GM03348 (cell line): ENCODE measurements around the gene GRIK3.
"Not testable (repeated sequence)": the region's sequence is repeated elsewhere in the genome, so short reads cannot be mapped to it uniquely, and the experiment has no call there.

Experiments used
- DNase-seq: peaks from one replicate; pipeline ENCODE4 v3.0.0; 2012; ENCODE audit warnings: low spot score

Gene GRIK3

DNA sequence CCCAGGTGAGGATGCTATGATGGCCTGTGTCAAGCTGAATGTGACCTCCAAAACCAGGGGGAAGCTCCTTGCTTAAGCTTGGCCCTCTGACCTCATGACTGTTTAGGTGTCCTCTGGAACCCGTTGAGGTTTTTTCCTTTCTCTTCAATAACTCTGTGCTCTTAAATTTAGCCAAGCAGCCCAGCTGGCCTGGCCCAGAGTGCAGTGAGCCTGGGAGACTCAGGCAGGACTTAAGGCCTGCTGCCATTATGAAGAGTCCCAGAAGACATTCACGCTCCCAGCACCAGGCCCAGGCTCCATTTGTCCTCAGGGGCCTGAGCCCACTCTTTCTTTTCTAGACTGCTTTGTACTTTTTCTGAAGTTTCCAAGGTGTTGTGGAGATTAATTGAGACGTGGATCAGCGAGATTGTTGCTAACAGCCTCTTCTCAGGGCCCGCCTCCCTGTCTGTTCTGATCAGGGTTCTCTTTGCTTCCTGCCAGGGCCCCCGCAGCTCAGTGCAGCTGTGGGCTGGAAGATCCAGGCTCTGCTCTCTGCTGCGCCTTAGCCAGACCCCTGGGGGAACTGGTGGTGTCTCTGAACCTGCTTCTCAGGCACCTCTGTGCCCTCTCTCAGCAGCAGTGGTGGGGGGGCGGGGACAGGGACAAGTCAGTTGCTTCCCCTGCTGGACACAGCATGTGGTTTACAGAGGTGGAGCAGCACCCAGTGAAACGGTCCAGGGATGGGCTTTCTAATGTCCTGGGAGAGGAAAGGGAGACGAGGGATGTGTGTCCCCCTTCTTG, 124.2 kb downstream of the GRIK3 start:
- no peak for DNase-seq

DNA sequence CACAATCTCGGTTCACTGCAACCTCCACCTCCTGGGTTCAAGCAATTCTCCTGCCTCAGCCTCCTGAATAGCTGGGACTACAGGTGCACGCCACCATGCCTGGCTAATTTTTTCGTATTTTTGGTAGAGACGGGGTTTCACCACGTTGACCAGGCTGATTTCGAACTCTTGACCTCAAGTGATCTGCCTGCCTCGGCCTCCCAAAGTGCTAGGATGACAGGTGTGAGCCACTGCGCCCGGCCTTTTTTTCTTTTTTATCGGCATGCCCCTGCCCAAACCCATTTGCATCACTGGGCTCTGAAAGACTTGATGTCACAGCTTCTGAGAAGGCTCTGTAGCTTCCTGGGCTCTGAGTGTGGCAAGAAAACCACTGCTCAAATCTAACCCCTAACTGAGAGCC, 125.0 kb downstream of the GRIK3 start:
- DNase-seq: not testable (repeated sequence)

DNA sequence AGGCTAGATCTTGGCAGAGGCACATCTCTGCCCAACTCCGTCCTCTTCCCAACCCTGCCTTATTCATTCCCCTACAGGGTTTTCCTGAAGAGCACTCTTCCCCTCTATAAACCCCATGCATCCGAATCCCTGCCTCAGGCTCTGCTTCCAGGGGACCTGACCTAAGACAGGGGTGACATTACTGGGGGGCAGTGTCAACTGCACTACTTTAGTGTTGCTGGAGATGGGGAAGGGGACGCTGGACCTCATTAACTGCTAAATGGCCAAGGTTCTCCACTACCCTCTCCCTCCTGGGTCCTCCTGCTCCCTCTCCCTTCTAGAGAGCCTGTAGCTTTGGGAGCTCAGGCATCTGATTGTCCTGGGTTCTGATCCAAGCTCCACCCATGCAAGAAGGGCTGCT, 126.2 kb downstream of the GRIK3 start:
- no peak for DNase-seq

DNA sequence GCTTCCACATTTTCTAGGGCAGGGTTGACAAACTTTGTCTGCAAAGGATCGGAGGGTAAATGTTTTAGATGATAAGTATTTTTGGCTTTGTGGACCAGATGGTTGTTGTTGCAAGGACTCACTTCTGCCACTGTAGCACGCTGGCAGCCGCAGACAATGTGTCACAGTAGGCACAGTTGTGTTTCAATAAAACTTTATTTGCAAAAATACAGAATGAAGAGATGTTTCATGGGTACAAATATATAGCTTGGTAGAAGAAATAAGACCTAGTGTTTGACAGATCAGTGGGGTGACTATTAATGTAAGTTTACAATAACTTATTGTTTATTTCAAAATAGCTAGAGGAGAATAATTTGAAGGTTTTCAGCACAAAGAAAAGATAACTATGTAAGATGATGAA, 127.8 kb downstream of the GRIK3 start:
- DNase-seq: no peak

DNA sequence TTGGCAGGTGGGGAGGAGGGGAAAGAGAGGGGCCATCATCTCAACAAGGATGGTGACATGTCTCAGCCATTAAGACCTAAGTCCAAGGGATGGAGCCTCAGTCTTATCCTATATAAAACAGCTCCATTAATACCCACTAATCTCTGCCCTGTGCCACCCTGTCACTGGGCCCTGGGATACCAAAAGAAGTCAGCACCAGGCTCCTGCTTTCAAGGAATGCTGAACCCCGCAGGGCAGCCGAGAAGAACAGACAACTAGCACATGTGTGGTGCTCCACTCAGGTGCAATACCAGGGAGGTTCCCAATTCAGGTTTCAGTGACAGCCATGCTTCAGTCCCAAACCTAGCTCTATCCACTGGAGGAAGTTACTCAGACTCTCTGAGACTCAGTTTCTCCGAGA, 128.4 kb downstream of the GRIK3 start:
- no peak for DNase-seq

DNA sequence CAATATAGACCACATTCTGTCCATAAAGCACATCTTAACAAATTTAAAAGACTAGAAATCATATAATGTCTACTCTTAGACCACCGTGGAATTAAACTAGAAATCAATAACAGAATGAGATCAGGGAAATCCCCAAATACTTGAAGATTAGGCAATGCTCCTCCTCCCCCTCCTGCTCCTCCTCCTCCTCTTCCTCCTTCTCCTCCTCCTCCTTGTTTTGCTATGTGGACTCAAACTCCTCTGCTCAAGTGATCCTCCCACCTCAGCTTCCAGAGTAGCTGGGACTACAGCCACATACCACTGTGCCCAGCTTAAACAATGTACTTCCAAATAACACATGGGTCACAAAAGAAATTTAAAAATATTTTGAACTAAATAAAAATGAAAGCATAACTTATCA, 134.2 kb downstream of the GRIK3 start:
- no peak for DNase-seq

DNA sequence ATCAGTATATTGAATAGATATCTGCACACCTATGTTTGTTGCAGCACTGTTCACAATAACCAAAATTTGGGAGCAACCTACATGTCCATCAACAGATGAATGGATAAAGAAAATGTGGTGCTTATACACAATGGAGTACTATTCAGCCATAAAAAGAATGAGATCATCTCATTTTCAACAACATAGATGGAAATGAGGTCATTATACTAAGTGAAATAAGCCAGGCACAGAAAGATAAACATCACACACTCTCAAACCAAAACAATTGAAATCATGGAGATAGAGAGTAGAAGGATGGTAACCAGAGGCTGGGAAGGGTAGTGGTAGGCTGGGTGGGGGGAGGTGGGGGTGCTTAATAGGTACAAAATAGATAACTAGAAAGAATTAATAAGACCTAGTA, 136.5 kb downstream of the GRIK3 start:
- DNase-seq: not testable (repeated sequence)

DNA sequence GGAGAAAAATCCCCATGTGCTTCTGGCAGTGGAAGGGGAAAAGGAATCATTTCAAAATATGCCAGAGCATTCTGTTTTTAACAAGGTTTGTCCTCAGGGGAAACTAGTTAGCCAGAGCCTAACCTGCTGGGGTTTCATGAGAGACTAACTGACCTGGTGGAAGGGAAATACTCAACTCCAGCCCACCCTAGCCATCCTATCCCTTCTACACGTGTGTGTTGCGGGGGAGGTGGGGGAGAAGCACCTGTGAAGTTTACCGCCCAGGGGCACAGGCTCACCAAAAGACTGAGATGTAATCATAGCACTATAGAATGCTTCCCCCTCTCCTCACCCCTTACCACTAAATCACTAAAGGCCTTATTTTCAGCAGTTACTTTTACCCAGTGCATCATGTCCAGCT, 139.5 kb downstream of the GRIK3 start:
- no peak for DNase-seq

DNA sequence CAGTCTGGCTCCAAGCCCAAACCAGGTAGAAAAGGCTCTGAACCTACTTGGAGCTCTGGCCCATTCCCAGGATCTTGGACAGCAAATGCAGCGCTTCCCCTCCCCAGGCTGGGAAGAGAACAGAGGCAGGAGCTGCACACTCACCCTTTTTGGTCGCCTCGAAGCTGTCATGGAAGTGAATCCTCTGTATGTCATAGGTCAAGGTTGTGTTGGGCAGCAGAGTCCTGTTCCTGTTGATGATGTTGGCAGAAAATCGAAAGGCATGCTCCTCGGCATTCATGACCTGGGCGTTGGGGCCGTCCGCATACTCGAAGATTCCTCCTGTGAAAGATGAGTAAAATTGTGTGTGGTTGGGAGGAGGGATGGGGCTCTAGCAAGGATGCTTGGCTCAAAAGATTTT, 143.5 kb downstream of the GRIK3 start:
- no peak for DNase-seq

DNA sequence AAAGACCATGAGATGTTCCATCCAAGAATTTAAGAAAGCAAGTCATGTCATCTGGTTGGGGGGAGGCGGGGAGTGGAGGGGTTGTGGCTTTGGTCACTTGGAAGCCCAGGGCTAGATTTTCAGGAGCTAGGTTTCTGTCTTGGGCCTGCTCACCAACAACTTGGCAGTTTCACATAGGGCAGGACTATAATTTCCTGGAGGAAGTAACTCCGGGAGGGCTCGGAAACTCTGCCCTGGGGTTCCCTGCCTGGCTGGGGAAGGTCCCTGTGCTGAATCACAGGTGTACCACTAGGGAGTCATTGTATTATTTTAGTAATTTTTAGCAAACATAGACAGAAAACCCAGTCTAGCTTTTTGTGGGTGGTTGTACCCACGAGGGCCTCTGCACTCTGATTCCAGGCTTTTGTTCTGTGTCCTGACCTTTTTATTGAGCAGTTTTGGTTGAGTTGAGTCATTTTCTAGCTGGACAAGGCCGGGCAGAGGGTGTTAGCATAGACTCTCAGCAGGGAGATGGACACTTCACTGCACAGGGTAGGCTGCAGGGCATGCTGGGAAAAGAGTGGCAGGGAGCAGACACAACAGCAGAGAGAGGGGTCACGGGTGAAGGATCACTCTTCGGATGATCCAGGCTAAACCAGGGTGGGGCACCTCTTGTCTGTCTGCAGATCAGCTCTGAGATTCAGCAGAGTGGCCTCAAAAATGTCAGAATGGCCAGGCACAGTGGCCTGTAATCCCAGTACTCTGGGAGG, 144.7 kb downstream of the GRIK3 start:
- no peak for DNase-seq

DNA sequence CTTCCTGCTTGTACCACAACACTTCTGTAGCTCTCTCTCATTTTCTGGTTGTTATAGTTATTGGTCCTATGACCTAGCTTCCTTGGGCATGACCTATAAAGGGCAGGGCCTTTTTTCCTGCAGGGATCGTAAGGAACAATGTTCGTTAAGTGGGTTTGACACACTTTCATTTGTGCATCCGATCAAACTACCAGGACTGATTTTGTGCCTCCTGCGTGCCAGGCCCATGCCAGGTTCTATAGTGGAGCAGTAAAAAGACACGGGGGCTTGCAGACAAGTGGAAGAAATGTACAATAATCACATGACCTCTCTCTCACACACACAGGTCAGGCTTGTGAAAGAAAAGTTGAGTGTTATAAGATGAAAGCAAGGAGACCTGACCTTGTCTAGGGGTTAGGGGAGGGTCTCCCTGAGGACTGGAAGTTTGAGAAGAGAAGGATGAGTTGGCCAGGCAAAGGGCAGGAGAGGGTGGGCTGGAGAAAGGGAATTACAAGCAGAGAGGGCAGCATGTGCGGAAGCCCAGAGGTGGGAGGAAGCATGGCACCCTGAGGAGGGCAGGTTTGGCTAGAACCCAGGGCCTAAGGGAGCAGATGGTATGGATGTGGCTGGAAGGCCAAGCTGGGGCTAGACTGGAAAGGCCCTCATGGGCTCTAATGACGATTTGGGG, 145.4 kb downstream of the GRIK3 start:
- DNase-seq: no peak

DNA sequence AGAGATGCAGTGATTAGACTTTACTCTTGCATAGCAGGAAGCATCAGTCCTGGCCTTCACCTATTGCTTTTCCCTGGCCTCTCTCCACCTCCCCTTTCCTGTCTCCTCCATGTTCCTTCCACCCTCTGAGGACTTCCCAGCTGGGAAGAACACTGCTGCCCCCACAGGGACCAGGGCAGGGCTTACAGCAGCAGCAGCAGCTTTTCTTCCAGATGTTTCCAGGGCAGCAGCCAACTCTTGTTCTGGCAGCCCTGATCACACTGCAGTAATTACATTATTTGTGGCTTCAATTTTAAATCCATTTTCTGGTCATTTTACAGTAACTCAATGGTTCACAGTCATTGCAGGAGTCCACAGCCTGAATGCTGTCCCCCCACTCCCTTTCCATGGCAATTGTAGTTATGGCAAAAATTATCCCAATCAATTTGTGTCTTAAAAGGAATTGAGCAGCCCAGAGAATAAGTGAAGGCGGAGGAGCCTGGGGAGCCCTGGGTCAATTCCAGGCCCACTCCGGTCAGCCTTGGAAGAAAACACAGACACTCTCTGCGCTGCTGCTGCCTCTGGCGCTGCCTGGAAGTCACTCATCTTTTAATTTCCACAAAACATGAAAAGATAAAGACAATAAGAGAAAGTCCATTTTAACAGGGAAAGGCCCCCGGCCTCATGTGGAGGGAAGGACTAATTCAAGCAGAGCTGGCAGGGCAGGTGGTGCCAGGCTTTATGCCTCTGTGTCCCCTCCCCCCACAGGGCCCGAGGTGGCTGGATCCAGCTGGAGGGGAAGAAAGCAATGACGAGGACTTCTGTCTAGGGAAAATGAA, 148.6 kb downstream of the GRIK3 start:
- no peak for DNase-seq

DNA sequence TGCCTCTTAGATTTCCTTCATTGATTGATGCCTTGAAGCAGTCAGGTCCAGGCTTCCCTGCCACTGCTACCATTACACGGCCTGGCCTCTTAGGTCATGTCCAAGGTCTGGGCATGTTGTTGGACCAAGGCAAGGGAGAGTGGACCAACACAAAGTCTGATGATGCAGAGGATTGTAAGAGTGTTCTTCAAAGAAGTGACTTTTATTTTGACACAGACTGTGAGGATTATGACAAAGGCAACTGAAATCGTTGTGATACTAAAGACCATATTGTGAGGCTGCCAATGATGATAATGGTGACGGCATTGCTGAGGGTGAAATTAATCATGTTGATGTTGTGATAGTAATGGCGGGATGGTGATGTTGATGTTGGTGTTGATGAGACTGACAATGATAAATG, 149.5 kb downstream of the GRIK3 start:
- DNase-seq: no peak

DNA sequence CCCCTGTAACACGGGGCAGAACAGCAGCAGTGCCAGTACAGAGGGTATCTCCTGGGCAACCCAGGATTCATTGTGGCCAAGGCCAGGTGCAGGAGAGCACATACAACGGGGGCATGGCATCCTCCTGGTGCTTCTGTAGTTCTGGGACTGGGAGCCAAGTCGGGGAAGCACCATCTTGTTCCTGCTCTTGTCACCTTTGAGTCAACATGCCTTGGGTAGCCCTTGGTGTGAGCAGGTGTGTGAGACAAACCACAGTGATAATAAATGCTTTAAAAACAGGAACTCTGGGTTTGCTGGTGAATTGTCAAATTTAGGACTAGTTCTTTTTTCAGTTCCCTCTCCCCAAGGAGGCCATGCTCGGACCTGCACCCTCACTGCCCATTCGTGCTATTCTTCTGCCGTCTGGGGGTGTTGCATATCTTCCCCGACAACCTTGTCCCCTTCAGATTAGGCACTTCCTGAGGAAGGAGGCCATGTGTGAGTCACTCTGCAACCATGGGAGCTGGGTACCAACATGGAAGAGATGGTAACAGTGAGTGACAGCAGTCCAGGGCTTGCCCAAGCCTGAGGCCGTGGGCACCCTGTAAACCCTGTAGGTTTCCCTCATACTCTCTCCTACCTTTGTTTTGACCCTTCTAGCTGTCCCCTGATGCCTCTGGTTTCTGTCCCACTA, 150.2 kb downstream of the GRIK3 start:
- DNase-seq: no peak

DNA sequence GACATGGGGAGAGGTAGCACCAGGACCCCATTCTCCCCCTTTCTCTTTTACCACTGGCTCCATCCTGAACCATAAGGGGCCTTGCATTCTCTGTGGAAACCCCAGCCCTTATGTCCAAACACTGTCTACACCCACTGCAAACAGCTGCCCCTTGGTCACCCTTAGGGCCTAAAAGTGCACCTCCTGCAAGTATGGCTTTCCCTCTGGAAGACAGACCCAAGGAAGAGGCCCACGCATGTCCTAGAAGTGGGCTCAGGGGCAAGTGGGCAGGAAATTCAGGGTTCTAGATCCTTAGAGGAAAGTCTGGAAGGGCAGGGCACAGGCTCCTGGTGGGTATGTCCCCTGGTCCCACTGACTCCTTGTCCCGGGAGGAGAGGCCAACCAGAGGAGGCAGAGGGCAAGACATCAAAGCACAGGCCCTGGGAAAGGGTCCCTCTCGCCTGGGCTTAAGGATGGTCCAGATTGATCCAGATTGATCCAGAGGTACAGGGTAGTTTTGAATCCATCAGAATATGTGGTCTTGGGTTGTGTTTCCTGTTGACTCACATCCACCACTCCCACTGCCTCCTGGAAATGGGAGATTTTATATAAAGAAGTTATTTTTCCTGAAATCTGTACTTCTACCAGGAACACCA, 150.9 kb downstream of the GRIK3 start:
- DNase-seq: no peak

DNA sequence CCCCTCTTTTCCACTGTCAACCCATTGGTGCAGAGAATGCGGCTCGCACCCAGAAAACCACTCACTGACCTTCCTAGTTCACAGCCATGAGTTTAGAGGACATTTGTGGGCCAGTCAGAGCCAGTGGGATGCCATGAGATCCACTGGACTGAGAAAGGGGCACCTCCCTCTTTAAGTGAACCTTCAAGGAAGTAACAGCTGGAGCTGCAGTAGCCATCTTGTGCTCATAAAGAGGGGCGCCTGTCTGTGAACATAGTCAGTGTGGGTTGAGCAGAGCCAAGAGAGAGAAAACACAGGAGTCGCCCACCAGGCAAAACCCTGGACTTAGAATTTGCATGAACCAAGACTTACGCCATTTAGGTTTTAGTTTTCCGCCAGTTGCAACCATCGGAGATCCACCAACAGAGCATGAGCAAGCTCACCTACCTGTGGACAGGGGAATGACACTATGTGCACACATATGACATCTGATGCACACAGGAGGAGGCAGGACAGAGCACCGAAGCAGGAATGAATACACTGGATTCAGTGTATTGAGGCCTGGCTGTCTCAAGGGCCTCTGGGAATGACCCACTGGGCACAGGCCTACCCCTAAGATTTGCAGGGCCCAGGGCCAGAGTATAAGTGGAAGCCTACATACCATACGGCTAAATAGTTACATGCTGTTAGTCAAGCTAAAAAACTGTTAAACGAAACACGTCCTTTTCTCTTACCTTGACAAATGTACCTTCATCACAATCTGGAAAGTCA, 151.6 kb downstream of the GRIK3 start:
- DNase-seq: no peak

DNA sequence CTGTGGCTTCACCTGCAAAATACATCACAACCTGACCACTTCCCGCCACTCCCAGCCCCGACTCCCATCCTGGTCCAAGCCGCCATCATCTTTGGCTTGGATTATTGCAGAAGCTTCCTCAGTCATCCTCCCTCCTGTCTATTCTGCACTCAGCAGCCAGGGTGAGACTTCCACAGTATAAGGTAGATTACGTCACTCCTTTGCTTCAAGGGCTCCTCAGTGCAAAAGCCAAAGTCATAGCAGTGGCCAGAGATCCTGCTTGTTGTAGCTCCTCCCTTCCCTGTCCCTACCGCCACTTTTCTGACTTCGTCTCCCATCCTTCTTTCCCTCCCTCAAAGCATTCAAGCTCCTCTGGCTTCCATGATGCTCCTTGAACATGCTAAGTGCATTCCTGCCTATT, 152.8 kb downstream of the GRIK3 start:
- no peak for DNase-seq

DNA sequence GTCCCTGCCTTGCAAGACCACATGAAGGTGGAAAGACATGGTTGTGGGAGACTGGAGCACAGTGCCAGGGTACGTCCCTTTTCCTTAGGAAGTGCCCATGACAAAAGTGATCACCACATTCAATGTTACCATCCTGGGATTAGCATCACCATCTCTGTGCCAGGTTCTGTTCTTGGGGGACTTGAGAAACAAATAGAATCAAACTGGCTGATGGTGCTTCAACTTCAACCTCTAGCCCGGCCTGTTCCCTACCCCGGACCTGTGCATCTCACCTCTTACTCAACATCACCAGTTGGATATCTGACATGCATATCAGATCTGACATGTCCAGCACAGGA, 153.3 kb downstream of the GRIK3 start:
- no peak for DNase-seq

DNA sequence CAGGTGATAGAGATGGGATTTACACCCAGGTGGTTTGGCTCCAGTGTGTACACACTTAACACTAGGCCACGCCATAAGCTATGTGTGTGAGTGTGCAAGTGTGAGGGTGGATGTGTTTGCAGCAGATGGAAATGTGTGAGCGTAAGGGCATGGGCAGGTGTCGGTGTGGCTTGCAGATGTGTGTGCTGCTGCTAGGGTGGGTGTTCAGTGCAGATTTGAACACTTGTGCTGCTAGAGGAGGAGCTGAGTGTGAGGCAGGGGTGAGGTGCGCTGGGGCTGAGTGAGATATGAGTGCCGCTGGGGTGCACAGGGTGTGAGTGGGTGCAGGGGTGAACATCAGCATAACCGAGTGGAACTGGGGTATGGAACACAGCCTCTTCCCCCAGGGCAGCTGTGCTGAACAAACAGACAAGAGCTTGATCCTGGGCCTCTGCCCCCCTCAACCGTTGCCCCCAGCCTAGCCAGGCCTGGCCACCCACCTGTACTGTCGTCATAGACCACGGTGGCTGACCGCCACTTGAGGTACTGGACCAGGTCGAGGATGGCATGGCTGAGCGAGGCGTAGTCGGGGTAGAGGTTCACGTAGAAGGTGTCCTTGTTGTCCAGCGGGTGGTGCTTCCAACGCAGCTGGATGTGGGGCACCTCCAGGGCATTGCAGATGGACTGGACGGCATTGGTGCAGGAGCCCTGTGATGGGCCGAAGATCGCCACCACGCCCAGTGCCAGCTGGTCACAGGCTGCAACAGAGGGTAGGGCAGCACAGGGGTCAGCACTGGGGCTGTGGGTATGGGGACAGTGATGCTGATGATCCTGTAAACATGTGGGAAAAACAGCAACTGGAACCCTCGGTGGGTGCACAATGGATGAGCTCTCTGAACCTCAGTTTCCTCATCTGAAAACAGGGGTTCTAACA, 153.9 kb downstream of the GRIK3 start:
- DNase-seq: no peak

DNA sequence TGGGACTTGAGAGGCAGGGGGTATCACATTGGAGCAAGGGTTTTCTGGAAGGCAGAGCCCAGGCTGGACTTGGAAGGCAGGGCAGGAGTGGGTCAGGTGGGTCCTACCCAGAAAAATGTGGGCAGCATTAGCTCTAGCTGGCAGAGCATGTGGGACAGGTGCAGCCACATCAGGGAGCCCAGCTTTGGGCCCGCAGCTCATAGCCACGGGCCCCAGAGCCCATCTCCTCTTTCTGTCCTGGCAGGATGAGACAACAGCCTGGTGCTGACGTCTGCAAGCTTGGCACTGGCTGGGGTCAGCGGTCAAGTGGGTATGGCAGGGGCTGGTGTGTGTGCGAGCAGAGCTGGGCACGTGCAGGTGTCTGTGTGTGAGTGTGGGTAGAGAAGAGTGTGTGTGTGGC, 154.7 kb downstream of the GRIK3 start:
- no peak for DNase-seq
